Kidney epithelial cell (primary cell): ENCODE measurements around the gene PHACTR2. TPM values are rescaled to one million over a fixed set of nuclear protein-coding genes. Genes with fewer than 3 reads are reported as not detected.

Experiments used
- DNase-seq: peaks from one replicate; pipeline ENCODE4 v3.0.0-alpha.2; 2010; ENCODE audit warnings: low read depth
- H3K27me3 ChIP-seq: 2 replicates; pipeline ENCODE4 v1.6.0; 2011; ENCODE audit warnings: low read length; ENCODE audit not compliant: control insufficient read depth, insufficient read depth
- H3K36me3 ChIP-seq: 2 replicates; pipeline ENCODE4 v1.5.1; 2011; ENCODE audit warnings: low read length; ENCODE audit not compliant: control insufficient read depth, insufficient read depth
- H3K4me3 ChIP-seq: 2 replicates; pipeline ENCODE4 v1.5.1; 2011; ENCODE audit warnings: low read depth, mild to moderate bottlenecking, control low read depth, low read length
- total RNA-seq: library from RNA; depleted of rRNA; stranded (reverse); fragments of >200 nt; gene quantifications from 2 replicates; pipeline ENCODE4 v1.2.3, GENCODE V29; 2015
- TF ChIP-seq, protein P1 (sequence below): IDR thresholded peaks from 2 replicates; pipeline ENCODE4 v1.5.1; 2011; ENCODE audit warnings: mild to moderate bottlenecking, moderate library complexity, low read length, control low read depth, inconsistent platforms; ENCODE audit not compliant: insufficient read depth, poor library complexity, severe bottlenecking

PHACTR2 gene
- total RNA-seq, 1 donor from 2014 or later = 19.6 TPM

DNA sequence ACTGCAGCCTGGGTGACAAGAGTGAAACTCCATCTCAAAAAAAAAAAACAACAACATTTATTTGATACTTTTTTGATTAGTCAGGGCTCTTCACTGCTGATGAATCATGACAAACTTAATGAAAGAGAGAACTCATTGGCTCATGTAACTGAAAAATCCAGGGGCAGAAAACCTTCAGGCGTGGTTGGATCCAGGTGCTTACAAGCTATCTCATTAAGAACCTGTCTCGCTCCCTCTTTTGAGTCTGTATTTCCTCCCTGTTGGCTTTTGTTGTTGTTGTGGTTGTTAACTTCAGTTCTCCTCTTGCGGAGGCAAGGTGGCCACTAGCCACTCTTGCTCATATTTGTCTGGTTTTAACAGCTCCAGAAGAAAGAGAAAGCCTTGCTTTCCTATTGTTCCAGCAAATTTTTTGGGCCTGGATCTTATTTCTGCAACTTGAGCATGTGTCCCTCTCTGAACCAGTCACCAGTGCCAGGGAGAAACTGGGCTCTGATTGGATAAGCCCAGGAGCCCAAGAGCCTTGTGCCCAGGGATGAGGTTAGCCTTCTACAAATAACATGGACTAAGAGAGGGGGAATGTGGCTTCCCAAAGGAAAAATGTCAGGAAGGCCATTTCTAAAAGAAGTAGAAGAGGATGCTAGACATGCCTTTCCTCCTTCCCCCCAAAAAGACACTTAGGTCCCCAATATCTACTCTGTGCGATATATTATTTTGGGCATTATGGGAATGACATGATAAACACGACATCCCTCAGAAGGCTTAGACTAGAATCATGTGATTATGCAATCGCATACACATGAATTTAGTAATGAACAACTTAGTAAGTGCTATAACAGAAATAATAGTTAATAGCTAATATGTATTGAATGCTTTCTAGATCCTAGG lies 64.5 kb downstream of the PHACTR2 start:
- TF ChIP-seq, protein P1, sequence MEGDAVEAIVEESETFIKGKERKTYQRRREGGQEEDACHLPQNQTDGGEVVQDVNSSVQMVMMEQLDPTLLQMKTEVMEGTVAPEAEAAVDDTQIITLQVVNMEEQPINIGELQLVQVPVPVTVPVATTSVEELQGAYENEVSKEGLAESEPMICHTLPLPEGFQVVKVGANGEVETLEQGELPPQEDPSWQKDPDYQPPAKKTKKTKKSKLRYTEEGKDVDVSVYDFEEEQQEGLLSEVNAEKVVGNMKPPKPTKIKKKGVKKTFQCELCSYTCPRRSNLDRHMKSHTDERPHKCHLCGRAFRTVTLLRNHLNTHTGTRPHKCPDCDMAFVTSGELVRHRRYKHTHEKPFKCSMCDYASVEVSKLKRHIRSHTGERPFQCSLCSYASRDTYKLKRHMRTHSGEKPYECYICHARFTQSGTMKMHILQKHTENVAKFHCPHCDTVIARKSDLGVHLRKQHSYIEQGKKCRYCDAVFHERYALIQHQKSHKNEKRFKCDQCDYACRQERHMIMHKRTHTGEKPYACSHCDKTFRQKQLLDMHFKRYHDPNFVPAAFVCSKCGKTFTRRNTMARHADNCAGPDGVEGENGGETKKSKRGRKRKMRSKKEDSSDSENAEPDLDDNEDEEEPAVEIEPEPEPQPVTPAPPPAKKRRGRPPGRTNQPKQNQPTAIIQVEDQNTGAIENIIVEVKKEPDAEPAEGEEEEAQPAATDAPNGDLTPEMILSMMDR = no peak
- Histone ChIP-seq H3K27me3 (no peaks in the 10 kb centered on the region), H3K4me3 (no peak overlapping the region), H3K36me3 (no peaks in the 10 kb centered on the region)
- no peak for DNase-seq

DNA sequence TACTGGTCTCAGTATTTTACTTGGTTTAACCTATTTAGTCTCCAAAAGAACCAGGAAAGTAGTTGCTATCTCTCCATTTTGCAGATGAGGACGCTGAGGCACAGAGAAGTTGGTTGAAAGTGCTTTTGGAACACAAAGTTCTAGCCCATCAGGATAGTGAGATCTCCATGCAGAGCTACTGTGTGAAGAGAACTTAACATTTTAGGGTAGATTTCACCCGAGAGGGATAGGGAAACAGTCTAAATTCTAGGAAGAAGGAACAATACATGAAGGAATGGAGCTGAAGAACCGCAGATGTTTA lies 65.1 kb downstream of the PHACTR2 start:
- TF ChIP-seq, protein P1 = no peak
- no peak overlapping the region for H3K4me3 ChIP-seq
- H3K27me3 ChIP-seq = no peaks in the 10 kb centered on the region
- no peak for DNase-seq
- H3K36me3 ChIP-seq = no peaks in the 10 kb centered on the region

DNA sequence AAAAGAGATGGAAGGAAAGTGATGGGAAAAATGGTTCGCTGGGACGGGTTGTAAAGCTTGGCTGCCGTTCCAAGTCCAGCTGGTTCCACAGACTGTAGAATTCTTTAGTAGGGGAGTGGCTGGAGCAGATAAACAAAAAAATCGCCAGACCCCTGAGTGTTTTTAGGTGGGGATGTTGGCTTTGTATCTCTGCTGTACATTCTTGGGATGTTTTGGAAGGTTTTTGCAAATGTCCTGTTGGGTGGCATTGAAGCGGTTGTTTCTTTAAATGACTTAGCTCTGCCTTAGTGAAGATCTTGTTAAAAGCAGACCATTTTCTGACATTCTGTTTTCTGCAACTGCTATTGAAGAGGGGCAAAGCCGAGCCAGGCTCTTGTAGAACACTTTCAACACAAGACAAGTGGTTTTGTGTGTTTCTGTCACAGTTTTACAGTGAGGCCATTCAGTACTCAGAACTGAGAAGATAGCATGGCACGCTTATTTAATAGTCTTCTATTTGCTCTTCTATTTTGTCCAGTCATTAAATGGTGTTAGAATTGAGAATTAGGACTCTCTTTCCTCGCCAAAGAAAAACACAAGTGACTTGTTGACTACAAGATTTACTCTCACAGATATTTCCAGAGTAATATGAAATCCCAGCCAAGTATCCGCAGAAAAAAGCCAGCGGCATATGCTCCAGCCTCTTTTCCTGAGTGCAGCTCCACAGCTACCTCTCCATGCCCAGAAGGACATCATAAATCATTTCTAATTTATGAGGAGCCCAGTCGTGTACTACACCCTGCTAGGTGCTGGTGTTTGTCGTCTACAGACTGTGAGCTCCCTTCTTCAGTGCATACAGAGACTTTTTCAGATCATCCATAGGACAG lies 65.8 kb downstream of the PHACTR2 start:
- DNase-seq = no peak
- no peaks in the 10 kb centered on the region for H3K36me3 ChIP-seq
- no peaks in the 10 kb centered on the region for H3K27me3 ChIP-seq
- TF ChIP-seq, protein P1 = no peak
- H3K4me3 ChIP-seq = no peak overlapping the region

DNA sequence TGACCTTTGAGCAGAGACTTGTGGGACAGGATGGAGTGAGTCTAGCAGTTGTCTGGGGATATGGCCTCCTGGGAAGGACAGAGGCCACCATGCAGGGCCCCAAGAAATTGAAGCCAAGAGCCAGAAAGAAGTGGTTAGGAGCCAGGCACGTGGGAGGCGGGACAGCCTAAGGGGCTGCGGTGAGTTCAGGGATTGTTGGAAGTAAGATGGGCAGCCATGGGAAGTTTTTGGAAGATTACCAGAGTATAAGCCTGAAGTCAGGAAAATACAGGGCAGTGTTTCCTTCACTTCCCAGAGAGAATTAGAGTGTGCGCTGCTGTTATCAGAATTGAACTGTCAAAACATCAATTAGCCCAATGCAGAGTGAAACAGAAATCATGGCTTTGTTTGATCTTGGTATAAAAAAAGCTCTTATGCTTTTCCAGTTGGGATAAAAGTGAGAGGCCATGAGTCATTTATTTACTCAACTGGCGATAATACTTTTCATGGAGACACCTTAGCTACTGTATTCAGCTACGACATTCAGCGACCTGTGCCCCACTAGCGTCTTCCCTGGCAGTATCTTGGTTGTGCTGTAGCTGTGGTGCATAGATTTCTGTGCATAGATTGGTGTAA lies 66.9 kb downstream of the PHACTR2 start:
- no peaks in the 10 kb centered on the region for H3K27me3 ChIP-seq
- TF ChIP-seq, protein P1 = no peak
- no peak overlapping the region for H3K4me3 ChIP-seq
- no peaks in the 10 kb centered on the region for H3K36me3 ChIP-seq
- DNase-seq = no peak

DNA sequence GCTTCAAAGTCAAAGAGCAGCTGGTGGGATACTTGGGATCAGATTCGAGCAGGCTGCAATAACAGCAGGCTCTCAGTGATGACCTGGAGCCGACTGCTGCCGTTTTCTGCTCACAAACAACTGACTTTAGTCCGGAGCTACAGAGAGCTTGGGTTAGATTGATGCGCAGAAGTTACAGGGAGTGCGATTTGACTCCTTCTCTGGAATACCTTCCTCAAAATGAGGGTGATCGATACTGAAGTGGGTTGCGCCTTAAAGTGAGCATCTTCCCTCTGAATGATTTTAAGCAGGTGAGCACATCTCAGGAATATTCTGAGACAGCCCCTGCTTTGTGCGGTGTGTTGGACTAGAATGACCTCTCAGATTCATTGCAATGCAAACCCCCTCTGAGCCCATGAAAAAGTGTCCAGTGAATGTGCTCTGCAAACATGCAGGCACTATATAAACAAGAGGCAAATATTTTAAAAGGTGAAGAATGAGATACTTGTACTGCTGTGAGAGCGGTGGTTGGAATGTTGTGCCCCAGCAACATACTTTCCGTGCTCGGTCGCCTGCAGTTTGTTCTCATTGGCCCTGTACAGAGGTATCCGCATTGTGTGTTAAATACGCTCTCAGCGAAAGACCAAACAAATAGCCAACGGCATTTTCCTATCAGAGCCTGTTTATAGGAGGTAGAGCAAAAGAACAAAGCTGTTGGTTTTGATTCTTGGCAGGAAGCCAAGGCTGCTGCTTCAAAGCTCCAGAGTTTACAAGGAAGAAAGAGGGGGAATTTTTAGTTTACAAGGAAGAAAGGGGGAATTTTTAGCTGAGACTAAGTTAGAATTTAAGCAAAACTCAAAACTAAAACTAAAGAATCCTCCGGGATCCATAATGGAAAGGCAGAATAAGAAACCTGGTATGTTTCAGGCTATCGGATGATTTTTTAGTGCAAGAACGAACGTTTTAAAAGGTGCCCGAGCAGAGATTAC lies 67.7 kb downstream of the PHACTR2 start:
- no peaks in the 10 kb centered on the region for H3K27me3 ChIP-seq
- peak; percentile 39 for DNase-seq
- H3K36me3 ChIP-seq = no peaks in the 10 kb centered on the region
- TF ChIP-seq, protein P1 = no peak
- no peak overlapping the region for H3K4me3 ChIP-seq
